HG03103 (cell line): ENCODE results near the gene TCEAL7.

Experiments used
- ATAC-seq: cut with Tn5 transposase; IDR thresholded peaks from one replicate; pipeline ENCODE4 v1.9.1; 2021; ENCODE audit warnings: low read depth; ENCODE audit not compliant: unreplicated experiment

TCEAL7 gene

DNA sequence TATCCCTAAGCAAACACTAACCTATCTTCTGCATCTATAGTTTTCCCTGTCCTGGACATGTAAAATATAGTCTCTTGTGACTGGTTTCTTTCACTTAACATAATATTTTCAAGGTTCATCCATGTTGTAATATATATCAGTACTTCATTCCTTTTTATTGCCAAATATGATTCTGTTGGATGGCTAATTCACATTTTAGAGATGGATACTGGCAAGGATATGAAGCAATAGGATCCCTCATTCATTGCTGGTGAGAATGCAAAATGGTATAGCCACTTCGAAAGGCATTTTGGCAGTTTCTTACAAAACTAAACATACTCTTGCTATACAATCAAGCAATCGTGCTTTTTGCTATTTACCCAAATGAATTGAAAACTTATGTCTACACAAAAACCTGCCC lies 33.0 kb downstream of the TCEAL7 start:
- no peak for ATAC-seq

DNA sequence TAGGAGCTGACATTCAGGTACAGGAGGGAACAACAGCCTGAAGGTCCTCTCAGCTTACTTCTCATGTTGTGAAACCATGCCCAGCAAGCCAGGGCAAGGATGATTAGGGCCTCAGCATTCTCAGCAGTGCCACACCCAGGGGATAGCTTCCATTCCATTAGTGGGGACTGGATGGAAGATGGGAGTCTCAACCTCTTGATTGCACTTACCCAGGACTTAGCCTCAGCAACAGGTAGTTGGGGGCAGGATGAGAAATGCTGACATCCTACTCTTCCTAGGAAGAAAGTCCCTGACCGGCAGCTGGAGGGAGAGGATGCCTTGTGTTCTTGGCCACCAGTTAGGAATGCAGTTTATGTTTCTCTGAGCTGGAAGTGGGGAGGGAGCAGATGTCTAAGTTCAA lies 37.5 kb downstream of the TCEAL7 start:
- ATAC-seq, result no peak

- ATAC-seq, result no peak
Measured at GRCh38 chrX:103369479-103369878, 39.4 kb downstream of the TCEAL7 start.

GRCh38 chrX:103372886-103373285 lies 42.8 kb downstream of the TCEAL7 start:
- no peak for ATAC-seq

DNA sequence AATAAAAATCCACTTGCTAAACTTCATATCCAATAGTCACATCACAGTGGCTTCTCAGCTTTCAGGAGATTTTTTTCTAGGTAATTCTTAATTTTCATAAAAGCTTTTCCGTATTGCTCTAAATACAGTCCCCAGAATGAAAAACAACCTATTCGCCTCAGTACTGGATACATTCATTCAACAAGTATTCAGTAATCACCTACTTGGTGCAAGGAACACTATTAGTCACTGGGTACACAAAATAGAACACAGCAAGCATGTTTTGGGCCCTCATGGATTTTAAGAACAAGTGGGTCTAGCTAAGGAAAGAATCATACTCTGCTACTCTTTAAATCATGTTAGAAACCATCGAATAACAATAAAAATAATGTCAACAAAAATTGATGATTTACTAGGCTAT lies 43.5 kb downstream of the TCEAL7 start:
- no peak for ATAC-seq

- no peak for ATAC-seq
Measured at GRCh38 chrX:103376118-103376978, 46.3 kb downstream of the TCEAL7 start, which contains the start of gene BEX3. Gene BEX3, plus strand, starts transcription at chrX:103376538. Its CDS starts 984 bp downstream, at chrX:103377522.

DNA sequence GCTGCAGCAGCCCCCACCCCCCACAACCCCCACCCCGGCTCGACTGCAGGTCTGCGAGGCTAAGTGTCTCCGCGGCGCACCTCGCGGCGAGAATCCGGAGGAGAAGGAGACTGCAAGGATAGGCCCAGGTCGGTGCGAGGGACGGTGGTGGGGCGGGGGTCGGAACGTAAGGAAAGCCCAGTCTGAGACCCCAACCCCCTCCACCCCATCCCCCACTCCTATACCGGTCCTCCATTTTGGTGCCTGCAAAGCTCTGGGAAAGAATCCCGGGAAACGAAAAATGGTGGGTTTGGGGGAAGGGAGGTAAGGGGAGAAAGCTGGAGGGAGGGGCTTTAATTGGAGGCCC lies 46.9 kb downstream of the TCEAL7 start:
- ATAC-seq, result no peak

GRCh38 chrX:103378990-103379389 lies 49.0 kb downstream of the TCEAL7 start:
- no peak for ATAC-seq
